HG02571 (cell line): ENCODE measurements around the gene CNIH3.
"Not testable (repeated sequence)": the region's sequence is repeated elsewhere in the genome, so short reads cannot be mapped to it uniquely, and the experiment has no call there.

Experiments
- ATAC-seq: cut with Tn5 transposase; IDR thresholded peaks from one replicate; pipeline ENCODE4 v1.9.1; 2021; ENCODE audit warnings: mild to moderate bottlenecking, moderate library complexity; ENCODE audit not compliant: unreplicated experiment

Gene CNIH3

DNA sequence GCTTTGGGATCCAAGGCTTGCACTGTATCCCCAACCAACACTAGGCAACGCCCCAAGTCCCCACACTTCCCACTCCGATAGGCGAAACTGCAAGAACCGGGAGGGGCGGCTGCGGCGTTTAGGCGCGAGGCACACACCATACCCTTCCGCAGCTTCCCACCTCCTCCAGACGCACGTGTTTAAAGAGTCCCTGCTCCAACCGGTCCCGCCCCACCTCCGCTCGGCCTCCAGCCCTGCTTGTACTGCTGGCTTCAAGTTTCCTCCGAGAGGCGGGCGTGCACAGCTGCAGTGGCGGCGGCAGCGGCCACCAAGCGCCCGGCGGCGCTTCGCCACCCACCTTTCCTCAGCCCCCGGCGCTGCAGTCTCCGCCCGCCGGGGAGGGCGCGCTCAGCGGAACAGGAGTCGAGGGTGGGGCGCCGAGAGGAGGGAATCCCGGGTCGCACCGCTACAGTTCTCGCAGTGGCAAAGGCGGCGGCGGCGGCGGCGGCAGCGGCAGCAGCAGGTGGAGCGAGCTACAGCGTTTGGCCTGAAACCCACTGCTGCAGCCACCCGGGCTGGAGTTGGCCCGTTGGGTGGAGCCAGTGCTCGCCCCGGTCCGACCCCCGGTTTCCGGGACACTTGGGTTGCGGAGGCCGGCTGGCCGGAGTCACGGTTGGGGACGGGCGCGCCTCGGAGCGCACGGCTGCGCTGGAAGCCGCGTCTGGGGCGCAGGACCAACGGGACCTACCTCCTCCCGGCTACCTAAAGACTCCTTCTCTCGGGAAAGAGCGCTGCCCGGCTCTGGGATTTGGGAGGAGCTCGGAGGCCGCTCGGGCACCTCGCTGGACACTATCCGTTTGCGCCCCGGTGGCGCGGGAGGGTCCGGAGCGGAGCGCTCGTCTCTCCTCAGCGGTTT is at the start of gene CNIH3:
Gene CNIH3, plus strand, starts transcription at position 457 of the 895 bp plus-strand sequence. CDS start 858 bp downstream, outside the sequence.
- no peak for ATAC-seq

DNA sequence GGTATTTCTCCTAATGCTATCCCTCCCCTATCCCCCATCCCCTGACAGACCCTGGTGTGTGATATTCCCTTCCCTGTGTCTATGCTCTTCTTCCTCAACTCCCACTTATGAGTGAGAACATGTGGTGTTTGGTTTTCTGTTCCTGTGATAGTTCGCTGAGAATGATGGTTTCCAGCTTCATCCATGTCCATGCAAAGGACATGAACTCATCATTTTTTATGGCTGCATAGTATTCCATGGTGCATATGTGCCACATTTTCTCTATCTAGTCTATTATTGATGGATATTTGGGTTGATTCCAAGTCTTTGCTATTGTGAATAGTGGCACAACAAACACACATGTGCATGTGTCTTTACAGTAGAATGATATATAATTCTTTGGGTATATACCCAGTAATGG is 49.6 kb upstream of the CNIH3 start:
- not testable (repeated sequence) for ATAC-seq

DNA sequence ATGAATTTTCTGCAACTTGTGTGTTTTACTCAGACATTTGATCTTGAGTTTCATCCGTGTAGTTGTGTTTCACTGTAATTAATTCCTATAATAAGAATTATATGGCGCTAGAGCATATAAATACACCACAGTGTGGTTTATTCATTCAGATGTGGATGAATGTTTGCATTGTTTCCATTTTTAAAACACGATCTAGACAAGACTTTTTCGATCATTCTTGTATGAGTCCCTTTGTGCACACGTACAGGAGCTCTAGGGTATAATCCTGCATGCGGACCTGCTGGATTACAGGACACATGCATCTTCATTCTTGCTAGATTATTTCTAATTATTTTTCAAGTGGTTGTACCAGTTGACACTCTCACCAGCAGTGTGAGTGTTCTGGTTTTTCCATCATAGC is 46.8 kb upstream of the CNIH3 start:
- no peak for ATAC-seq

DNA sequence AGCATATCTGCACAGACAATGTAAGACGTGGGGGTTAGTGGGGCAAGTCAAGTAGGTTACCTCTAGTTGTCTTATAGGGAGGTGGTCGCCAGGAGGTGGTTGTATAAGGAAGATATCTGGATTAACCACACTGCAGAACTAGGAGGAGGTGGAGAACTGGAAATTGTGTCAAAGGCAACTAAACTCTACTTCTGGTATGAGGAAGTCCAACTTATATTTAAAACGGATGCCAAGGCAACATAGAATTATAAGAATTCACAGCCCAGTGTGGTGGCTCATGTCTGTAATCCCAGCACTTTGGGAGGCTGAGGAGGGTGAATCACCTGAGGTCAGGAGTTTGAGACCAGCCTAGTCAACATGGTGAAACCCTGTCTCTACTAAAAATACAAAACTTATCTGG is 44.1 kb upstream of the CNIH3 start:
- ATAC-seq = not testable (repeated sequence)

DNA sequence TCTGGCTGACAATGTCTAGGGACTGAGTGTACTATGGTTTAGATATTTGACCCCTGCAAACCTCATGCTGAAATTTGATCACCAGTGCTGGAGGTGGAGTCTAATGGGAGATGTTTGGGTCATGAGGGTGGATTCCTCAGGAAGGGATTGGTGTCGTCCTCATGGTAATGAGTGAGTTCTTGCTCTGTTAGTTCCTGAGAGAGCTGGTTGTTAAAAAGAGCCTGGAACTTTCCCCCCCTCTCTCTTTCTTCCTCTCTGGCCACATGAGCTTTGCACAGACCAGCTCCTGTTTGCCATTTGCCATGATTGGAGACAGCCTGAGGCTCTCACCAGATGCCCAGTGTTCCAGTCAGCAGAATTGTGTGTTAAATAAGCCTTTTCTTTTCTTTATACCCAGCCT is 36.6 kb upstream of the CNIH3 start:
- ATAC-seq = no peak

DNA sequence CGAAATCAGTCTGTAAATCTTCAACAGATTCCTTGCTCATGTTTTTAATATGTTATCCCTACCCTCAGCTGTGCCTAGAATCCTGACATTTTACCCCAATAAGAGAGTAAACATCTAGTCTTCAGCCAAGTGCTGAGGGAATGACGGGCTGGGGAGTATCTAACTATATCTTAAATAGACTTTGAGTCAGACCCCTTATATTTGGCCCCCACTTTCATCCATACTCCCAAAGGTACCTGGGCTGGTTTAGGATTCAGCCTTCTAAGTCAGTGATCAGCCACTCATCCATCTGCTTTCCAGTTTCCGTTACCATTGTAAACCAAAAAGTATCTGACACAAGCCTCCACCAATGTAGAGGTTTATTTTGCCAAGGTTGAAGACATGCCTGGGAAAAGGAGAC is 36.1 kb upstream of the CNIH3 start:
- ATAC-seq = no peak

DNA sequence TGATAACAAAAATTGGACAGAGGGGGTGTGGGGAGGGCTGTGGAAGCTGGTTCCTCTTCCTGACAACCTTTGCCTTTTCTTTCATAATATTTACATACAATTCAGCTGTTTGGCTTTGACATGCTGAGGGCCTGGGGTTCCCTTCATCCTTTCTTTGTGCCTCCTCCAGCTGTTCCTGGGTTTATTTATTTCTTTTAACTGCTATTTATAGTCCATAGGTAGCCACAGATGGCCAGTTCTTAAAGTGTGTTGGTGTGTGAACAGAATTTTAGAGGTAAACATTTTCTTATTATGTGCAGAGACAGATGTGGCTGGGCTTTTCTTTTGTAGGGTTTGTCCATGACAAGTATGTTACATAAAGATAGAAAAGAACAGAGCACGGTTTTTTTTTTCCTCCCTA is 34.1 kb upstream of the CNIH3 start:
- no peak for ATAC-seq

DNA sequence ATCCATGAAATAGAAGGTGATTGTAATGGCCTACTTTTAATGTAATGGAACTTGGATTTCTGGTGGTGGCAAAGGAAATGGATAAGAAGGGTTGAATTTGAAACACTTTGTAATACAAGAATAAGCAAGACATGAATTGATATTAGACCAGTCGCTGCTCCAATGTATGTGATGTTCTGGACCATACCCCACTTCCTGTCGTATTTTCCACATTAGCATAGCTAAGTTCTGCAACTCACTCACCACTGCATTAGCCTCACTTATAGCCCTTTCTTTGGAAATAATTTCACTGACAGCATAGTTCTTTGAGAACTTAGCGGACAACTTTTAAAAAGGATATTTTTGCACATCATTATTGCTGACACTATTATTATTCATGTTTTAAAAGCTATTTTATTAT is 32.3 kb upstream of the CNIH3 start:
- no peak for ATAC-seq

DNA sequence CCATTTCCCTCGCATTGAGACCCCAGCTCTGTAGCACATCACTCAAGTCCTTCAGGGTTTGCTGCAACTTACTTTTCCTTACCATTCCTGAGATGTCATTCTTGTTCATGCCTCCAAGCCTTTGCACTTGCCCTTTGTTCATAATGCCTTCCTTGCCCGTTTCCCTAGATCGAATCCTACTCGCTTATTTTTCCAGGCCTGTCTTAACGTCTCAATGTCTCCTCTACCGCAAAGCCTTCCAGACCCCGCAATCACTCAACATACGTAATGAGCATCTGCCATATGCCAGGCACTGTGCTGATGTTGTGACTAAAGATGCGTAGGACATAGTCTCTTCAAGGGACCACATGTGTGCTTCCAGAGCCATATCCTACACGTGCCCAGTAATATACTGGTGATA is 31.1 kb upstream of the CNIH3 start:
- no peak for ATAC-seq

DNA sequence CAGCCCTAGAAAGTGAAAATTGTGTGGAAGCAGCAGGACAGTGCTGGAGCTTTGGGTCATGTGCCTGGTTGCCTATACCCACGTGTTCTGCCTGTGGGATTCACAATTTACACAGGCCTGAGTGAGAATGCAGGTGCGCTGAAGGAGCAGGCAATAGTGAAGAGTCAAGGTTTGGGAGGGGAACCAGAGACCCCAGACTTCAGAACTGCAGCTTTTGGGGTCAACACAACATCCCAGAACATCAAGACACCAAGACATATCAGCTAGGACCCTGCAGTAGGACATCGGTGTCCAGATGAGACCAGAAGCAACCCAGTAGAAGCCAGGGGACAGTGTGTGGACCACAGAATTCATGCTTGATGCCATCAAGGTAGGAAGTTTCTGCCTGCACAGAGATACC is 29.1 kb upstream of the CNIH3 start:
- ATAC-seq = no peak

DNA sequence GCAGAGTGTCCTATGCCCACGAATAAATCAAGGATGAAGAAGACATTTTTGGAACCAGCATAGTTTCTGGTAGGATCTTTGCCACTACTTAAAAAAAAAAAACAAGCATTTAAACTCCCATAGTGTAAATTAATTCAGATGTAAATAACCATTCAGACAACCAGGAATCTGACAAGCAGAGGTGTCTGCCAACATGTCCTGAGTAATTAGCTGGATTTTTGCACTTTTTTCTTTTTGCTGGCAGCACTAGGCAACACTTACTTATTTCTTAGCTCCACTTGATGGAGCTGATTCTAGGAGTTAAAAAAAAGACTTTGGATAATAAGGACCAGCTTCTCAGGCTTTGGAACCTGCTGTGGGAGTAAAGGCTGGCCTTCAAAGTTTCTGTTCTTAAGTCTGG is 27.6 kb upstream of the CNIH3 start:
- no peak for ATAC-seq

DNA sequence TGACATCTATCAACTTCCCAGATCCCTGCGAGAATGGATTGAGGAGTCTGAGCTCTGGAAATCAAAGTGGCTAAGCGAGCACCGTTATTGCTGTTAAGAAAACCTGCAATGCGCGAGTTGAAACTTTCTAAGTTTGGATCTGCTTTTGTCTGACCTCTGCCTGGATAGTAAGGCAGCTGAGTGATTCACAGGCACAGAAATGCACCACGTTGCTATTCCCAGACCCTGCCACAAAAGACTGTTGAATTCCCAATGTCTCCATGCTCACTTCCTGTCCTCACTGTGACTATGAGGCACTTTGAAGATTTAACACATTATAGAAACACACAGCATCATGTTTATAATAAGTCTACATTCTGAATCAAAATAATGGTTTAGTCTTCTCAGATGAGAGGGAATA is 27.1 kb upstream of the CNIH3 start:
- ATAC-seq = no peak

DNA sequence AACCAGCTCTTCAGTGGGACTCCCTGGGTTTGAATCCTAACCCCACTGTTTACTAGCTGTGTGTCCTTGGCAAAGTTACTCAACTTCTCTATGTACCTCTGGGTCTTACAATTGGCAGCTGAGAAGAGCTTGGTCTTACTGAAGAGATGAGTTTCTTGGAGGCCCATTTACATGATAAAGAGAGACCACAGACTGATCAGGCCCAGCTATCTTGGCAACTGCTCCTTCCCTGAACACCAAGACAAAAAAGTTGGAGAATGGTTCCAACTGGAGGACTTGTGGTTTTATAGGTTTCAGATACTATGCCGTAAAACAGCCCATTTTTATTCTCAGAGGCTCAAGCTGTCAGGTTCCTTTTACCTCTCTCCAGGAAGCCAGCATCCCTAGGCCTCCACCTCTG is 24.8 kb upstream of the CNIH3 start:
- no peak for ATAC-seq

DNA sequence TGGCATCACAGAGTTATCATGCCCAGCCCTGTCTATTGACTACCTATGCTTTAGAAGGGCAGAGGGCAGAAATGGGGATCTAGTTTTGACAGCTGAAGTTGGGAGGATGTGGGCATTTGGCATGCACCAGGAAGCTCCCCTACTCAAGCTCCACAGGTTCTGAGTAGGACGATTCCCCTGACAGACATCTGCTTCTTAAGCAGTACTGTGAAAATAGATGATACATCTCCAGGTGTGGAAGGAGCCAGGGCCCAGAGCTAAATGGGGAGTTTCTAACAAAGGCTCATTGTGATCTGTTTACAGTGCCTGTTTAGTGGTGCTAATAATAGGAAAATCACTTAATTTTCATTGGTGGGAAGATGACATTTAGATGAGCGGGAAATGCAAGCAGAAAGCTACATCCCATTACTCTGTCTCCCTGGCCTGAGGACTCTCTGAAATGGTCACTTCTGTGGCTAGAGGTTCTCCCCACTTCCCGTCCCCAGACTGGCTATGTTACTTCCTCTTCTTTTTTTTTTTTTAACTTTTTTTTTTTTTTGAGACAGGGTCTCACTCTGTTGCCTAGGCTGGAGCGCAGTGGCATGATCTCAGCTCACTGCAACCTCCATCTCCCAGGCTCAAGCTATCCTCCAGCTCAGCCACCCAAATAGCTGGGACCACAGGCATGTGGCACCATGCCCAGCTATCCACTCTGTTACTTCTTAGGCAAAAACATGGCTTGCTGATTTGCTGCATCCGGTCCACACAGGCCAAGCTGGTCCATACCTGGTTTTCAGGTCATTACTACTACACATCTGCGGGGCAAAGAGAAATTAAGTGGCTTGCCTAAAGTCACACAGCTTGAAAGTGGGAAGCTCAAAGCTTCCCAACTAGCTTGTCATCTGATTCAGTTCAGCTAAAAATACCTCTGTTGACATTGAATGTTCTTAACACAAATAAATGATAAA is 23.2 kb upstream of the CNIH3 start:
- no peak for ATAC-seq

DNA sequence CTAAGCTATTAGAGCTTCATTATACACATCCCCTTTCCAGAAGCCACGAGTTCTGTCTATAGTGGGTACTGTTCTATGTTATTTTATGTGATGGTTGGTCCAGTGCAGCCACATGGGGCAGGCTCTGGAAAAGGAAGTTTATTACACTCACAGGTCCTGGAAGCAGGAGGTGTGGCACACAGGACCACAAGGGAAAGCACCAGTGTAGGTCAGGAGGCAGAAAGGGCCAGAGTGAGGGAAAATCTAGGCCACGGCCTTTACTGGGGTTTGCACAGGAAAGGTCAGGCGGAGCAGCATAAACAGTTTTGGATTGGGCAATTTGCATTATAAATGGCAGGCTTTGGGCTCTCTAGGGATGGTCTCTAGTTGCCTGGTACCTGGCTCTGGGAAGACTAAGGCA is 21.8 kb upstream of the CNIH3 start:
- ATAC-seq = no peak

DNA sequence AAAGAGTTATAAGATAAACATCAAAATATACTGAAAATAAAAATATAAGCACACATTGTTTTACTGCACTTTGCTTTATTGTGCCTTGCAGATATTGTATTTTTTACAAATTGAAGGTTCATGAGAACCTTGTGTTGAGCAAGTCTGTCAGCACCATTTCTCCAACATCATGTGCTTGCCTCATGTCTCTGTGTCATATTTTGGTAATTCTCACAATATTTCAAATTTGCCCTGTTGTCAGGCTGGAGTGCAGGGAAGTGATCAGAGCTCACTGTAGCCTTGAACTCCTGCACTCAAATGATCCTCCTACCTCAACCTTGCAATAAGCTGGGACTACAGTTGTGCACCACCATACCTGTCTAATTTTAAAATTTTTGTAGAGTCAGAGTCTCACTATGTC is 21.3 kb upstream of the CNIH3 start:
- no peak for ATAC-seq

DNA sequence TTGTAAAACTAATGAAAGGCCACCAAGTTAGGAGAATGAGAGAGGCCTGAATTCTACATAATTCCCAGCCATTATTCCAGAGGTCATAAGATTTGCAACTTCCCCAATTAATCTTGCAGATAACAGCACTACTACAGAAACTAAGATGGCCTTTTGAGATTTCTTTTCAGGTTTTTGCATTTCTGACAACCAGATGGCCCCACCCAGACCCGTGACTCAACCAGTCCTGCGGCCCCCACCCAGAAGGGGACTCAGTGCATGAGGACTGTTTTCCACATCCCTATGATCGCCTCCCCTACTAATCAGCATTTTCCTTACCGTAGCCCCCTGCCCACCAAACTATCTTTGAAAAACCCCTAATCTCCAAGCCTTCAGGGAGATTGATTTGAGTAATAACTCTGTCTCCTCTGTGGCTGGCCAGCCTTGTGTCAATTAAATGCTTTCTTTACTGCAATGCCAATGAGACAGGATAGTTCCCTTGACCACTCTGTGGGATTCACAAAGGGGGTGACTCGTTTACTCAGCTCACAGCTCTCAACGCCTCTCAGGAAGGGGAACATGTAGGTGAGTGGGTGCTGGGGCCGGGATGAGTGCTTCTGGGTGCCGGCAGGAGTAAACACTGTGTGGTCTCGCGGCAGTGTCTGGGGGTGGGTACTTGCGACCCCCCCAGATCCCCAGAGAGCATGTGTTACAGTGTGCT is 10.5 kb upstream of the CNIH3 start:
- ATAC-seq = no peak

DNA sequence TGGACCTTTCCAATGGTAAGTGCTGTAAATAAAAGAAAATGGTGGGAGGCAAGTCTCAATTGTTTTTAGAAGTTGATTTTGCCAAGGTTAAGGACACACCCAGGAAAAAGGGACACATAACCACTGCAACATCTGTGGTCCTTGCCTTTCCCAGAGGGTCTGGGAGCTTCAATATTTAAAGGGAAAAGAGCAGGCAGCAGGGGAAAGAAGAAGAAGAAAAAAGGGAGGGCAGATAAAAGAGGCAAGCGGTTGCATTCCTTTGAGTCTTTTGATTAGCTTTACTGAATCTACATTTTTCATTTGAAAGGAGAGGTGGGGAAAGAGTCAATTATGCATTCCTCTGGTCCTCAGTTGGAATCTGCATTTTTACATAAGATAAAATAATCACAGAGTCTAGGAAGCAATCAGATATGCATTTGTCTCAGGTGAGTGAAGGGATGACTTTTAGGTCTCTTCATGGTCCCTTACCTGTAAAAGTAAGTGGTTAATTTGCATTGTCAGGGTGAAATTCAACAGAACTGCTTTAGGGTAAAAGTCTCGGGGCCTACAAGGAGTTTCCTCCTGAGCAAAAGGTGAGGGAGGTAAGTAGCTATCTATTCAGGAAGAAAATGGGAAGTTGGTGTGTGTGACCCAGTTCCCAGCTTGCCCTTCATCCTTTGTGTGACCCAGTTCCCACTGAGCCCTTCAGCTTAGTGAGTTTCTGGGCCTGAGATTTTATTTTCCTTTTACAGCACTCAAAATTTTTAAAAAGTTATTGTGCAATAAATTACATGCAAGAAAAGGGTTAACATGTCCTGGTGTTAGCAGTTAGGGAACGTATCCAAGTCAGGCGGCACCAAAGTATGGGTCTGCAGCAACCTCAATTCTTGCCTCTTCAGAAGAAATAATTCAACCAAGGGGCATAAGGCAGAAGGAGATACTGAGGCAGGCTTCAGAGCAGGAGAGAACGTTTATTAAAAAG is 8.6 kb upstream of the CNIH3 start:
- ATAC-seq = no peak

DNA sequence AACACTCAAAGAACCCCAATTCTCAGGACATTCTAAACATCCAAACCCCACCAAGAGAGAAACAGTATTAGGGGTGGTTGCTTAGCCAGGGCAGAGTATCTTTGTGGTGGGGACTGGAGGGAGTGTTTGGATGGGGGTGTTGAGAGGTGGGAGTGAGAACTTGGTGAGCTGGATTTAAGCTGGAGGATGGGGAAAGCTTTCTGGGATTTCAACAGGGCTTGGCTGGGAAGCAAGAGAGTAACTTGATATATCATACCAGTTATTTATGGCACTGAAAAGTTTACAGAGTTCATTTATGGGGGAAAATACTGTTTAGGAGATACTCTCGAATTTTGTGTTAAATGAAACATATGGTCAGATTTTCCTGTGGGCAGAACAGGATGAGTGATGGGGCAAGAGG is 6.8 kb upstream of the CNIH3 start:
- ATAC-seq = no peak

DNA sequence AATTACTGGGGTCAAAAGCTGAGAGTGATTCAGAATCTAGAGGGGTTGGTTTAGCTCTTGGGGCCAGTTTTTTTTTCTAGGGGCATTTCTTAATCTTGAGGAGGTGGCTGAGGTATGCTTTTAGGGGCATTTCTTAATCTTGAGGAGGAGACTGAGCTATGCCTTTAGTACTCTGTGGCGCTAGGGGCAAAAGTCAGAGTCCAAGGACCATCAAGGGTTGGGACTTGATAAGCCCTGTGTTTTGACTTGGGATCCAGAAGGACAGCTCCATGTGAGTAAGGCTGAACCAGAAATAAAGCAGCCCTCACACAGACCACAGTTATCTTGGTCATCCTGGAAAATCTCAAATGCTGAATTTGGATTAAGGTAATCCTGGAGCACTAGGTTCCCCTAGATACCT is 3.9 kb upstream of the CNIH3 start:
- no peak for ATAC-seq
